HEK293 (cell line): ENCODE measurements around the gene PDE3A.

Source experiments
- CTCF ChIA-PET: fragments of 350-600 bp; formaldehyde crosslinking; extraction: SDS; loops from one replicate; lab custom pipeline; 2021; ENCODE audit warnings: antibody characterized with exemption; lab: Yijun Ruan, JAX
- POLR2A ChIA-PET: fragments of 300-600 bp; formaldehyde crosslinking; extraction: SDS; loops from one replicate; lab custom pipeline; 2020; ENCODE audit warnings: antibody characterized with exemption, inconsistent platforms; lab: Yijun Ruan, JAX
- H3K27ac ChIP-seq: fragments of 200-500 bp; sonication (Bioruptor generic); 2 replicates; pipeline ENCODE4 v1.5.1; 2014; ENCODE audit warnings: low read depth, low read length, control low read depth, inconsistent platforms; ENCODE audit errors: extremely low read depth
- H3K36me3 ChIP-seq, 2 experiments: fragments of 200-500 bp in 1 of 2; sonication (Bioruptor generic) in 1 of 2; 1 replicate in 1 of 2; 2 replicates in 1 of 2; pipeline ENCODE4 v1.5.1; 2014 to 2017; ENCODE audit warnings: inconsistent platforms in 2 of 2, low read length in 2 of 2; ENCODE audit not compliant: control insufficient read depth in 2 of 2, insufficient read depth in 1 of 2
- H3K4me1 ChIP-seq: fragments of 200-500 bp; sonication (Bioruptor generic); 2 replicates; pipeline ENCODE4 v1.5.1; 2014; ENCODE audit warnings: mild to moderate bottlenecking, low read length, inconsistent platforms; ENCODE audit not compliant: control insufficient read depth, insufficient read depth
- H3K4me3 ChIP-seq: 2 replicates; pipeline ENCODE4 v1.5.1; 2011; ENCODE audit warnings: low read depth, mild to moderate bottlenecking, control low read depth, low read length, moderate library complexity
- H3K9me3 ChIP-seq: fragments of 200-500 bp; sonication (Bioruptor generic); 2 replicates; pipeline ENCODE4 v1.5.1; 2014; ENCODE audit warnings: low read depth, low read length, inconsistent platforms; ENCODE audit not compliant: control insufficient read depth, insufficient read depth
- KLF16 ChIP-seq: fragments of 450-650 bp; formaldehyde crosslinking; IDR thresholded peaks from 2 replicates; pipeline ENCODE4 v1.5.1; 2017; ENCODE audit warnings: missing biosample characterization, missing genetic modification characterization
- SETDB1 ChIP-seq: IDR thresholded peaks from one replicate; pipeline ENCODE4 v1.6.1; 2017; ENCODE audit warnings: mild to moderate bottlenecking, low read length, moderate library complexity, mixed read lengths; ENCODE audit not compliant: insufficient read length
- ZBTB48 ChIP-seq: fragments of 450-650 bp; formaldehyde crosslinking; IDR thresholded peaks from 2 replicates; pipeline ENCODE4 v1.5.1; 2016; ENCODE audit warnings: missing biosample characterization, missing genetic modification characterization
- ZBTB8A ChIP-seq: fragments of 450-650 bp; formaldehyde crosslinking; IDR thresholded peaks from 2 replicates; pipeline ENCODE4 v1.5.1; 2016; ENCODE audit warnings: missing biosample characterization, missing genetic modification characterization
- ZNF175 ChIP-seq: fragments of 450-650 bp; formaldehyde crosslinking; IDR thresholded peaks from 2 replicates; pipeline ENCODE4 v1.5.1; 2016; ENCODE audit warnings: missing biosample characterization, missing genetic modification characterization
- ZNF366 ChIP-seq: fragments of 450-650 bp; formaldehyde crosslinking; conservative IDR thresholded peaks from 2 replicates; pipeline ENCODE4 v1.5.1; 2016; ENCODE audit warnings: missing biosample characterization, missing genetic modification characterization
- ZNF585B ChIP-seq: fragments of 450-650 bp; formaldehyde crosslinking; IDR thresholded peaks from 2 replicates; pipeline ENCODE4 v1.5.1; 2016; ENCODE audit warnings: missing biosample characterization, missing genetic modification characterization
- ZNF658 ChIP-seq: fragments of 450-650 bp; formaldehyde crosslinking; IDR thresholded peaks from 2 replicates; pipeline ENCODE4; 2016; ENCODE audit warnings: missing biosample characterization, missing genetic modification characterization
- ZNF768 ChIP-seq: fragments of 450-650 bp; formaldehyde crosslinking; IDR thresholded peaks from 2 replicates; pipeline ENCODE4 v1.5.1; 2018; ENCODE audit warnings: missing biosample characterization, mild to moderate bottlenecking, missing genetic modification characterization
- TF ChIP-seq, protein P1 (sequence below): fragments of 450-650 bp; formaldehyde crosslinking; conservative IDR thresholded peaks from 2 replicates; pipeline ENCODE4 v1.5.1; 2016; ENCODE audit warnings: low read depth, missing biosample characterization, missing genetic modification characterization
- TF ChIP-seq, protein P2 (sequence below): fragments of 450-650 bp; formaldehyde crosslinking; IDR thresholded peaks from 2 replicates; pipeline ENCODE4 v1.5.1; 2016; ENCODE audit warnings: missing biosample characterization, missing genetic modification characterization, borderline replicate concordance
- TF ChIP-seq, protein P3 (sequence below): fragments of 450-650 bp; formaldehyde crosslinking; IDR thresholded peaks from 2 replicates; pipeline ENCODE4 v1.5.1; 2016; ENCODE audit warnings: missing biosample characterization, missing genetic modification characterization
- TF ChIP-seq, protein P4 (sequence below): fragments of 450-650 bp; IDR thresholded peaks from 2 replicates; pipeline ENCODE4 v1.5.1; 2018; ENCODE audit warnings: missing biosample characterization, missing genetic modification characterization
- TF ChIP-seq, protein P5 (sequence below): fragments of 450-650 bp; formaldehyde crosslinking; IDR thresholded peaks from 2 replicates; pipeline ENCODE4 v1.5.1; 2016; ENCODE audit warnings: missing biosample characterization, missing genetic modification characterization

PDE3A gene

DNA sequence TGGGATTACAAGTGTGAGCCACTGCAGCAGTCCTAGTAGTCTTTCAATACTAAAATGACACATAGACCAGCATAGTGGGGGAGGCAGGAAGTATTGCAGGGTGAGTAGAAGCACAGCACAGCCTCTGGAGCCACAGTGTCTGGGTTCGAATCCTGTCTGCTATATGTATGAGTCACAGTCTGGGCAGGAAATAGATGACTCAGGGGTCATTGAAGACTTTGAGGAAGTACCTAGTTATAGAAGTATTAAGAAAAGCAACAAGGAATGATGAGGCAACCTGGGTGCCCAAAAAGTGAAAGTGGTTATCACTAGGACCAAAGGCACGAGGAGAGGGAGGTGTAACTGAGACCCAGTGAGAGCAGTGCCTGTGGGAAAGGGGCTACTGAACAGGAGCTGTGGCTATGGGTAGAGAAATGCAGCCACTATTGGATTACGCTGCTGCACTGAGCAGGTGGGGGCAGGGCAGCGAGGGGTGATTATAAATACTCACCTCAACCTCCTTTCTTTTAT is 124.0 kb downstream of the PDE3A start:
- TF ChIP-seq, protein P1, sequence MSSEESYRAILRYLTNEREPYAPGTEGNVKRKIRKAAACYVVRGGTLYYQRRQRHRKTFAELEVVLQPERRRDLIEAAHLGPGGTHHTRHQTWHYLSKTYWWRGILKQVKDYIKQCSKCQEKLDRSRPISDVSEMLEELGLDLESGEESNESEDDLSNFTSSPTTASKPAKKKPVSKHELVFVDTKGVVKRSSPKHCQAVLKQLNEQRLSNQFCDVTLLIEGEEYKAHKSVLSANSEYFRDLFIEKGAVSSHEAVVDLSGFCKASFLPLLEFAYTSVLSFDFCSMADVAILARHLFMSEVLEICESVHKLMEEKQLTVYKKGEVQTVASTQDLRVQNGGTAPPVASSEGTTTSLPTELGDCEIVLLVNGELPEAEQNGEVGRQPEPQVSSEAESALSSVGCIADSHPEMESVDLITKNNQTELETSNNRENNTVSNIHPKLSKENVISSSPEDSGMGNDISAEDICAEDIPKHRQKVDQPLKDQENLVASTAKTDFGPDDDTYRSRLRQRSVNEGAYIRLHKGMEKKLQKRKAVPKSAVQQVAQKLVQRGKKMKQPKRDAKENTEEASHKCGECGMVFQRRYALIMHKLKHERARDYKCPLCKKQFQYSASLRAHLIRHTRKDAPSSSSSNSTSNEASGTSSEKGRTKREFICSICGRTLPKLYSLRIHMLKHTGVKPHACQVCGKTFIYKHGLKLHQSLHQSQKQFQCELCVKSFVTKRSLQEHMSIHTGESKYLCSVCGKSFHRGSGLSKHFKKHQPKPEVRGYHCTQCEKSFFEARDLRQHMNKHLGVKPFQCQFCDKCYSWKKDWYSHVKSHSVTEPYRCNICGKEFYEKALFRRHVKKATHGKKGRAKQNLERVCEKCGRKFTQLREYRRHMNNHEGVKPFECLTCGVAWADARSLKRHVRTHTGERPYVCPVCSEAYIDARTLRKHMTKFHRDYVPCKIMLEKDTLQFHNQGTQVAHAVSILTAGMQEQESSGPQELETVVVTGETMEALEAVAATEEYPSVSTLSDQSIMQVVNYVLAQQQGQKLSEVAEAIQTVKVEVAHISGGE (tag by site-specific recombination), result no peak
- TF ChIP-seq ZNF366 (tag by site-specific recombination), result no peak
- TF ChIP-seq, protein P2, sequence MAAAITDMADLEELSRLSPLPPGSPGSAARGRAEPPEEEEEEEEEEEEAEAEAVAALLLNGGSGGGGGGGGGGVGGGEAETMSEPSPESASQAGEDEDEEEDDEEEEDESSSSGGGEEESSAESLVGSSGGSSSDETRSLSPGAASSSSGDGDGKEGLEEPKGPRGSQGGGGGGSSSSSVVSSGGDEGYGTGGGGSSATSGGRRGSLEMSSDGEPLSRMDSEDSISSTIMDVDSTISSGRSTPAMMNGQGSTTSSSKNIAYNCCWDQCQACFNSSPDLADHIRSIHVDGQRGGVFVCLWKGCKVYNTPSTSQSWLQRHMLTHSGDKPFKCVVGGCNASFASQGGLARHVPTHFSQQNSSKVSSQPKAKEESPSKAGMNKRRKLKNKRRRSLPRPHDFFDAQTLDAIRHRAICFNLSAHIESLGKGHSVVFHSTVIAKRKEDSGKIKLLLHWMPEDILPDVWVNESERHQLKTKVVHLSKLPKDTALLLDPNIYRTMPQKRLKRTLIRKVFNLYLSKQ (tag by site-specific recombination), result no peak
- peak; percentile 16 for TF ChIP-seq SETDB1
- TF ChIP-seq, all 188 proteins: peak for 1
- ChIA-PET POLR2A (no interaction called here), CTCF (no interaction called here)
- Histone ChIP-seq H3K9me3 (no peaks in the 10 kb centered on the region), H3K36me3 (no peaks in the 10 kb centered on the region), H3K4me1 (no peaks in the 10 kb centered on the region), H3K27ac (no peak overlapping the region), H3K4me3 (no peak overlapping the region)

DNA sequence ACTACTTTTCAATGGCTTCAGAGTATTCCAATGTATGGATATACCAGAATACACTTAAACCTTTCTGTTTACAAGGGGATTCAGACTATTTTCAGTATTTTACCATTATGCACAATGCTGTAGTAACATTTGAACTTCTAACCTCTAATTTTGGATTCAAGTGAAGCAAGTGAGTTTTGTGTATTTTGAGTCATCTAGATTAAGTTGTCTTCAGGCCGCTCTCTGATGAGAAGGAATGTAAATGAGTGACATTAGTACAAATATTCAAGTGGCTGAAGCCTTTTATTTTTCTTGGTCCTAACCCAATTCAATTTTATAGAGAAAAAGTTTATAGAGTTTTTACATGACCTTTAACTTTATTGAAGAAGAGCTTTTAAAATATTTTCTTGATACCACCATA is 125.6 kb downstream of the PDE3A start:
- ChIA-PET POLR2A (no interaction called here), CTCF (no interaction called here)
- Histone ChIP-seq H3K4me3 (no peak overlapping the region), H3K27ac (no peak overlapping the region), H3K4me1 (no peaks in the 10 kb centered on the region), H3K9me3 (no peaks in the 10 kb centered on the region)
- no peak for TF ChIP-seq ZNF175 (tag by site-specific recombination)
- TF ChIP-seq, protein P3, sequence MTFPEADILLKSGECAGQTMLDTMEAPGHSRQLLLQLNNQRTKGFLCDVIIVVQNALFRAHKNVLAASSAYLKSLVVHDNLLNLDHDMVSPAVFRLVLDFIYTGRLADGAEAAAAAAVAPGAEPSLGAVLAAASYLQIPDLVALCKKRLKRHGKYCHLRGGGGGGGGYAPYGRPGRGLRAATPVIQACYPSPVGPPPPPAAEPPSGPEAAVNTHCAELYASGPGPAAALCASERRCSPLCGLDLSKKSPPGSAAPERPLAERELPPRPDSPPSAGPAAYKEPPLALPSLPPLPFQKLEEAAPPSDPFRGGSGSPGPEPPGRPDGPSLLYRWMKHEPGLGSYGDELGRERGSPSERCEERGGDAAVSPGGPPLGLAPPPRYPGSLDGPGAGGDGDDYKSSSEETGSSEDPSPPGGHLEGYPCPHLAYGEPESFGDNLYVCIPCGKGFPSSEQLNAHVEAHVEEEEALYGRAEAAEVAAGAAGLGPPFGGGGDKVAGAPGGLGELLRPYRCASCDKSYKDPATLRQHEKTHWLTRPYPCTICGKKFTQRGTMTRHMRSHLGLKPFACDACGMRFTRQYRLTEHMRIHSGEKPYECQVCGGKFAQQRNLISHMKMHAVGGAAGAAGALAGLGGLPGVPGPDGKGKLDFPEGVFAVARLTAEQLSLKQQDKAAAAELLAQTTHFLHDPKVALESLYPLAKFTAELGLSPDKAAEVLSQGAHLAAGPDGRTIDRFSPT, result no peak
- TF ChIP-seq ZNF658 (tag by site-specific recombination), result no peak
- no peak for TF ChIP-seq ZNF585B (tag by site-specific recombination)
- no peak for TF ChIP-seq KLF16 (tag by site-specific recombination)
- no peak for TF ChIP-seq ZBTB8A (tag by site-specific recombination)
- TF ChIP-seq, protein P4, sequence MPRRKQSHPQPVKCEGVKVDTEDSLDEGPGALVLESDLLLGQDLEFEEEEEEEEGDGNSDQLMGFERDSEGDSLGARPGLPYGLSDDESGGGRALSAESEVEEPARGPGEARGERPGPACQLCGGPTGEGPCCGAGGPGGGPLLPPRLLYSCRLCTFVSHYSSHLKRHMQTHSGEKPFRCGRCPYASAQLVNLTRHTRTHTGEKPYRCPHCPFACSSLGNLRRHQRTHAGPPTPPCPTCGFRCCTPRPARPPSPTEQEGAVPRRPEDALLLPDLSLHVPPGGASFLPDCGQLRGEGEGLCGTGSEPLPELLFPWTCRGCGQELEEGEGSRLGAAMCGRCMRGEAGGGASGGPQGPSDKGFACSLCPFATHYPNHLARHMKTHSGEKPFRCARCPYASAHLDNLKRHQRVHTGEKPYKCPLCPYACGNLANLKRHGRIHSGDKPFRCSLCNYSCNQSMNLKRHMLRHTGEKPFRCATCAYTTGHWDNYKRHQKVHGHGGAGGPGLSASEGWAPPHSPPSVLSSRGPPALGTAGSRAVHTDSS (tag by site-specific recombination), result no peak
- no peak for TF ChIP-seq ZBTB48 (tag by site-specific recombination)
- TF ChIP-seq, protein P5, sequence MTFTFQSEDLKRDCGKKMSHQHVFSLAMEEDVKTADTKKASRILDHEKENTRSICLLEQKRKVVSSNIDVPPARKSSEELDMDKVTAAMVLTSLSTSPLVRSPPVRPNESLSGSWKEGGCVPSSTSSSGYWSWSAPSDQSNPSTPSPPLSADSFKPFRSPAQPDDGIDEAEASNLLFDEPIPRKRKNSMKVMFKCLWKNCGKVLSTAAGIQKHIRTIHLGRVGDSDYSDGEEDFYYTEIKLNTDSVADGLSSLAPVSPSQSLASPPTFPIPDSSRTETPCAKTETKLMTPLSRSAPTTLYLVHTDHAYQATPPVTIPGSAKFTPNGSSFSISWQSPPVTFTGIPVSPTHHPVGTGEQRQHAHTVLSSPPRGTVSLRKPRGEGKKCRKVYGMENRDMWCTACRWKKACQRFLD (tag by site-specific recombination), result no peak
- no peak for TF ChIP-seq ZNF768 (tag by site-specific recombination)
- TF ChIP-seq, all 188 proteins: peak for 0
- no peaks in the 10 kb centered on the region for H3K36me3 ChIP-seq
